ENCODE results near the gene ANKRD33B. TPM values are rescaled to one million over a fixed set of nuclear protein-coding genes. Genes with fewer than 3 reads are reported as not detected.
A peak's percentile ranks its signal among the peaks of the same experiment; 100 is the strongest.

ANKRD33B gene
- total and polyA plus RNA-seq, 2 of the 8 experiments (the other 6 are each of a cell fraction or from before 2014, with no cell fraction given), result 6.9 to 20.6 TPM

DNA sequence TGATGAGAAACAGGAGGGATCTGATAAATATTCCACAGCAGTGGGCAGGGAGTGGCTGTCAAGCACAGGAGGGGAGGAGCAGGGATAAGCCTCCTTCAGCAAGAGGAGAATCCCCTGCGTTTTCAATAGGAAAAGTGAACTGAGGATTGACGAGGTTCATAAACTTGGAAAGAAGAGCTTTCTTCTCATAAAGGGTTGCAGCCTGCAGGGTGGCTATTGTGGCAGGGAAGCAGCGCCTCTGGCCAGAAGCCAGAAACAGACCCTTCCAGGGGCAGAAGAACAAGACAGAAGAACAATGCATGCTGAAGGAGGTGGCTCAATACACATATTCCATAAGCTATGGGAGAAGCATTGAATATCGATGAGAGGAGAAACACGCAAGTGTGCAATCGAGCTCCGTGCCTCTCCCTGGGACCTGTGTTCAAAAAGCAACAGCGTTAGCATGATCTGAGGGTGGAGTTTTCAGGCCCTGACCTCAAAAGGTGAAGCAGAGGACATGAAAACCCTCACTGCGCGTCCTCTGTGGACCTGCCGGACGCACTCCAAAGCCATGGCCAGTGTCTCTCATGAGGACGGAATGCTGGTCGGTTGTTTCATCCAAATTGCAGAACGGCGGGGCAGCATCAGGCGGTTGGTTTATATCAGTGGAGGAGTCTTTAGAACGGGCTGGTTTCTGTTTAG, 67.6 kb downstream of the ANKRD33B start:
- Histone ChIP-seq H3K27me3 (replicated peaks in 1 of 4; ENCODE audit: control insufficient read depth in 3 of 4, extremely low read depth in 1 of 4, insufficient read depth in 3 of 4, low read length in 3 of 4) (no peaks in the 10 kb centered on the region), H4K5ac (ENCODE audit: insufficient read length, low read depth, low read length) (no peak overlapping the region), H3K4ac (replicated peaks; ENCODE audit: insufficient read length, low read depth, low read length) (peak overlapping the region; percentile 22), H2BK20ac (ENCODE audit: low read length) (peak overlapping the region; percentile 77; the same call in 1 of the 2 replicates), H4K20me1 (replicated peaks in 1 of 2; ENCODE audit: control insufficient read depth in 1 of 2, insufficient read depth in 2 of 2, low read length in 2 of 2) (no peaks in the 10 kb centered on the region), H3K79me2 (ENCODE audit: control insufficient read depth in 1 of 2, insufficient read depth in 2 of 2, low read length in 2 of 2) (peaks cover 0 to 9% of the 10 kb centered on the region in 2 experiments; a peak in 1 of 4 replicates), H3K4me2 (ENCODE audit: insufficient read depth in 1 of 2, low read depth in 2 of 2, low read length in 2 of 2) (no peak overlapping the region), H3K27ac (ENCODE audit: low read depth, low read length) (no peak overlapping the region), H3K79me1 (ENCODE audit: low read depth, low read length) (no peaks in the 10 kb centered on the region), H2BK15ac (ENCODE audit: low read length) (peak overlapping the region; percentile 88; the same call in 1 of the 2 replicates), H3K23me2 (ENCODE audit: low read depth, low read length) (peaks cover 3% of the 10 kb centered on the region; the same call in 1 of the 2 replicates), H3K9ac (replicated peaks in 1 of 4; ENCODE audit: extremely low read depth in 1 of 4, low read depth in 3 of 4, low read length in 3 of 4) (no peak overlapping the region), H4K91ac (replicated peaks; ENCODE audit: insufficient read length, low read length) (no peak overlapping the region), H3K14ac (ENCODE audit: insufficient read length) (no peak overlapping the region), H2BK5ac (ENCODE audit: low read depth, low read length) (peak overlapping the region; percentile 88; the same call in 1 of the 2 replicates), H3K18ac (ENCODE audit: extremely low read depth, low read length) (peak overlapping the region; percentile 66), H3K23ac (ENCODE audit: insufficient read length) (no peak overlapping the region), H2BK12ac (ENCODE audit: low read depth, low read length) (peak overlapping the region; percentile 72; the same call in 1 of the 2 replicates), H3K4me3 (ENCODE audit: extremely low read depth in 1 of 4, insufficient read depth in 2 of 4, low read depth in 3 of 4, low read length in 4 of 4) (no peak overlapping the region), H3K9me3 (ENCODE audit: insufficient read depth in 2 of 2, low read depth in 1 of 2, low read length in 1 of 2) (no peaks in the 10 kb centered on the region), H4K8ac (ENCODE audit: extremely low read depth, insufficient read depth, low read length) (no peak overlapping the region), H2BK120ac (replicated peaks; ENCODE audit: low read depth, low read length) (no peak overlapping the region), H2AFZ (ENCODE audit: low read length) (no peak overlapping the region), H3K4me1 (replicated peaks in 1 of 4; ENCODE audit: control insufficient read depth in 3 of 4, insufficient read depth in 4 of 4, low read length in 3 of 4) (peaks cover 7 to 32% (median 20%) of the 10 kb centered on the region in 4 experiments), H3K56ac (replicated peaks; ENCODE audit: insufficient read length, low read depth, low read length) (no peak overlapping the region), H2AK5ac (ENCODE audit: low read depth, low read length) (peak overlapping the region; percentile 78), H3K36me3 (ENCODE audit: control insufficient read depth in 2 of 4, insufficient read depth in 4 of 4, low read length in 3 of 4) (no peaks in the 10 kb centered on the region)
- FAIRE-seq (no peak), DNase-seq (ENCODE audit: low read depth in 1 of 2, low spot score in 2 of 2) (no peak)
- WGBS, 2 experiments (ENCODE audit: extremely low coverage in 1 of 2, insufficient coverage in 1 of 2, insufficient read length in 1 of 2, insufficient replicate concordance in 2 of 2, low coverage in 1 of 2, low lambda C conversion rate in 2 of 2, missing lambda C conversion rate in 1 of 2), result 83% methylated on average over 18 of the region's 18 CpGs; no CpG with 5 or more reads in 1 of the 2 experiments
- ChIA-PET CTCF (ENCODE audit: partially characterized antibody) (interaction anchor here (0.8 to 1.5 kb wide), 2 partner anchors 170 to 179 kb away, joined by 3 read pairs; no protein-coding TSS in a partner anchor), POLR2A (ENCODE audit: partially characterized antibody) (interaction anchor here (1.9 kb wide), 1 partner anchor 180 kb away, joined by 5 read pairs; no protein-coding TSS in a partner anchor)
- TF ChIP-seq ASH2L (IDR thresholded peaks at IDR 0.05; ENCODE audit: low read length) (no peak), ATF3 (IDR thresholded peaks at IDR 0.05; ENCODE audit: insufficient read depth, low read depth, low read length) (no peak), YY1 (IDR thresholded peaks at IDR 0.05; ENCODE audit: low read depth, low read length) (no peak), SUZ12 (IDR thresholded peaks at IDR 0.05; ENCODE audit: low read length) (no peak), GTF2F1 (IDR thresholded peaks at IDR 0.05; ENCODE audit: borderline replicate concordance, low read depth, low read length) (no peak), SIX5 (IDR thresholded peaks at IDR 0.05; ENCODE audit: low read depth, low read length) (no peak), CEBPB (IDR thresholded peaks at IDR 0.05; ENCODE audit: low read depth, low read length) (no peak)
- TF ChIP-seq, protein P1, sequence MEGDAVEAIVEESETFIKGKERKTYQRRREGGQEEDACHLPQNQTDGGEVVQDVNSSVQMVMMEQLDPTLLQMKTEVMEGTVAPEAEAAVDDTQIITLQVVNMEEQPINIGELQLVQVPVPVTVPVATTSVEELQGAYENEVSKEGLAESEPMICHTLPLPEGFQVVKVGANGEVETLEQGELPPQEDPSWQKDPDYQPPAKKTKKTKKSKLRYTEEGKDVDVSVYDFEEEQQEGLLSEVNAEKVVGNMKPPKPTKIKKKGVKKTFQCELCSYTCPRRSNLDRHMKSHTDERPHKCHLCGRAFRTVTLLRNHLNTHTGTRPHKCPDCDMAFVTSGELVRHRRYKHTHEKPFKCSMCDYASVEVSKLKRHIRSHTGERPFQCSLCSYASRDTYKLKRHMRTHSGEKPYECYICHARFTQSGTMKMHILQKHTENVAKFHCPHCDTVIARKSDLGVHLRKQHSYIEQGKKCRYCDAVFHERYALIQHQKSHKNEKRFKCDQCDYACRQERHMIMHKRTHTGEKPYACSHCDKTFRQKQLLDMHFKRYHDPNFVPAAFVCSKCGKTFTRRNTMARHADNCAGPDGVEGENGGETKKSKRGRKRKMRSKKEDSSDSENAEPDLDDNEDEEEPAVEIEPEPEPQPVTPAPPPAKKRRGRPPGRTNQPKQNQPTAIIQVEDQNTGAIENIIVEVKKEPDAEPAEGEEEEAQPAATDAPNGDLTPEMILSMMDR (IDR thresholded peaks at IDR 0.05; ENCODE audit: control extremely low read depth in 1 of 3, insufficient read depth in 1 of 3, low read depth in 1 of 3, low read length in 3 of 3), result no peak
- TF ChIP-seq, protein P2, sequence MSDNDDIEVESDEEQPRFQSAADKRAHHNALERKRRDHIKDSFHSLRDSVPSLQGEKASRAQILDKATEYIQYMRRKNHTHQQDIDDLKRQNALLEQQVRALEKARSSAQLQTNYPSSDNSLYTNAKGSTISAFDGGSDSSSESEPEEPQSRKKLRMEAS (IDR thresholded peaks at IDR 0.05), result no peak
